ENCODE data around the gene SV2C.
A peak's percentile ranks its signal among the peaks of the same experiment; 100 is the strongest.
"Not testable (repeated sequence)": the region's sequence is repeated elsewhere in the genome, so short reads cannot be mapped to it uniquely, and the experiment has no call there.

The SV2C gene

GRCh38 chr5:76291305-76292077, 208.3 kb downstream of the SV2C start:
- peak; percentile 11 for DNase-seq (ENCODE audit: extremely low spot score)
- POLR2A ChIA-PET, result no interaction called here
- CTCF ChIA-PET, result interaction anchor here (0.6 kb wide), 1 partner anchor 895 kb away, joined by 6 read pairs; no protein-coding TSS in a partner anchor
- TF ChIP-seq LEF1 (IDR thresholded peaks at IDR 0.05; ENCODE audit: borderline replicate concordance) (no peak), CTBP1 (IDR thresholded peaks at IDR 0.05; ENCODE audit: borderline replicate concordance) (no peak), L3MBTL2 (conservative IDR thresholded peaks at IDR 0.05) (no peak), FOXK2 (IDR thresholded peaks at IDR 0.05) (no peak), FOXM1 (IDR thresholded peaks at IDR 0.05; ENCODE audit: borderline replicate concordance) (no peak), ELF4 (IDR thresholded peaks at IDR 0.05) (no peak), HDGF (IDR thresholded peaks at IDR 0.05; ENCODE audit: borderline replicate concordance) (no peak)

- ChIA-PET CTCF (no interaction called here), POLR2A (no interaction called here)
- DNase-seq (ENCODE audit: extremely low spot score), result no peak
- TF ChIP-seq FOXK2 (IDR thresholded peaks at IDR 0.05) (no peak), BHLHE40 (IDR thresholded peaks at IDR 0.05; ENCODE audit: borderline replicate concordance) (no peak), NFRKB (IDR thresholded peaks at IDR 0.05) (no peak), FOXA1 (IDR thresholded peaks at IDR 0.05) (no peak), FOXM1 (IDR thresholded peaks at IDR 0.05; ENCODE audit: borderline replicate concordance) (no peak), ZNF384 (IDR thresholded peaks at IDR 0.05) (no peak), SUZ12 (IDR thresholded peaks at IDR 0.05) (no peak), CTBP1 (IDR thresholded peaks at IDR 0.05; ENCODE audit: borderline replicate concordance) (no peak), TARDBP (IDR thresholded peaks at IDR 0.05) (no peak), ARNT (IDR thresholded peaks at IDR 0.05) (no peak), HDGF (IDR thresholded peaks at IDR 0.05; ENCODE audit: borderline replicate concordance) (no peak), L3MBTL2 (conservative IDR thresholded peaks at IDR 0.05) (no peak), ELF4 (IDR thresholded peaks at IDR 0.05) (no peak), LEF1 (IDR thresholded peaks at IDR 0.05; ENCODE audit: borderline replicate concordance) (no peak), PKNOX1 (IDR thresholded peaks at IDR 0.05) (no peak)
Observed at GRCh38 chr5:76292620-76293322, 209.6 kb downstream of the SV2C start.

GRCh38 chr5:76294573-76294972, 211.4 kb downstream of the SV2C start:
- ChIA-PET CTCF (no interaction called here), POLR2A (no interaction called here)
- no peak for DNase-seq (ENCODE audit: extremely low spot score)
- TF ChIP-seq BHLHE40 (IDR thresholded peaks at IDR 0.05; ENCODE audit: borderline replicate concordance), result no peak
- TF ChIP-seq FOXK2 (IDR thresholded peaks at IDR 0.05), result no peak
- no peak for TF ChIP-seq CTBP1 (IDR thresholded peaks at IDR 0.05; ENCODE audit: borderline replicate concordance)
- no peak for TF ChIP-seq ELF4 (IDR thresholded peaks at IDR 0.05)
- TF ChIP-seq SUZ12 (IDR thresholded peaks at IDR 0.05), result no peak

DNA sequence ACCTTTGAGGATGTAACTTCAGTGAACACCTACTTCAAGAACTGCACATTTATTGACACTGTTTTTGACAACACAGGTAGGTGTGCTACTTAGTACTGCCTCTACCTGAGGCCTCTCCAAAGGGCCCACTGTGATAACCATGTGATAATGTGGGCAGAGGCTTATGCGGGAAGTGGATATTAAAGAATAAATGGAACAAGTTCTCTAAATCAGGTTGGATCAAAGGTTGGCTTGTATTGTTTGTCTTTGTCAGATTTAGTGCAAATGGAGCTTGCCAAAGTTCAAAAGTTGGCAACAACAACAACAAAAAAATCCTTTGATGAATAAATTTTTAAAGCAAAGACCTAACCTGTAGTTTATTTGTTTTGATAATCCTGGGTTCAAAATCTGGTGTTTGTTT, 215.7 kb downstream of the SV2C start:
- TF ChIP-seq NFRKB (IDR thresholded peaks at IDR 0.05) (no peak), SUZ12 (IDR thresholded peaks at IDR 0.05) (no peak), PKNOX1 (IDR thresholded peaks at IDR 0.05) (no peak), ARNT (IDR thresholded peaks at IDR 0.05) (no peak), HDGF (IDR thresholded peaks at IDR 0.05; ENCODE audit: borderline replicate concordance) (no peak), TARDBP (IDR thresholded peaks at IDR 0.05) (no peak), CTBP1 (IDR thresholded peaks at IDR 0.05; ENCODE audit: borderline replicate concordance) (no peak), FOXK2 (IDR thresholded peaks at IDR 0.05) (no peak), ELF4 (IDR thresholded peaks at IDR 0.05) (no peak), LEF1 (IDR thresholded peaks at IDR 0.05; ENCODE audit: borderline replicate concordance) (no peak), L3MBTL2 (conservative IDR thresholded peaks at IDR 0.05) (no peak), BHLHE40 (IDR thresholded peaks at IDR 0.05; ENCODE audit: borderline replicate concordance) (no peak), FOXA1 (IDR thresholded peaks at IDR 0.05) (no peak), SP1 (IDR thresholded peaks at IDR 0.05) (no peak), FOXM1 (IDR thresholded peaks at IDR 0.05; ENCODE audit: borderline replicate concordance) (no peak), ZNF384 (IDR thresholded peaks at IDR 0.05) (no peak)
- ChIA-PET POLR2A (interaction anchor here (0.9 kb wide), 1 partner anchor 376 kb away, joined by 3 read pairs; no protein-coding TSS in a partner anchor), CTCF (interaction anchor here (0.7 kb wide), 1 partner anchor 10 kb away, joined by 3 read pairs; no protein-coding TSS in a partner anchor)
- no peak for DNase-seq (ENCODE audit: extremely low spot score)

- POLR2A ChIA-PET, result interaction anchor here (0.9 kb wide), 1 partner anchor 376 kb away, joined by 3 read pairs; no protein-coding TSS in a partner anchor
- CTCF ChIA-PET, result interaction anchor here (0.7 kb wide), 1 partner anchor 9 kb away, joined by 3 read pairs; no protein-coding TSS in a partner anchor
- DNase-seq (ENCODE audit: extremely low spot score), result no peak
- no peak for TF ChIP-seq SP1 (IDR thresholded peaks at IDR 0.05)
- TF ChIP-seq BHLHE40 (IDR thresholded peaks at IDR 0.05; ENCODE audit: borderline replicate concordance), result no peak
- TF ChIP-seq ELF4 (IDR thresholded peaks at IDR 0.05), result no peak
- TF ChIP-seq FOXK2 (IDR thresholded peaks at IDR 0.05), result no peak
- no peak for TF ChIP-seq ZNF384 (IDR thresholded peaks at IDR 0.05)
- TF ChIP-seq L3MBTL2 (conservative IDR thresholded peaks at IDR 0.05), result no peak
- no peak for TF ChIP-seq PKNOX1 (IDR thresholded peaks at IDR 0.05)
- no peak for TF ChIP-seq LEF1 (IDR thresholded peaks at IDR 0.05; ENCODE audit: borderline replicate concordance)
- TF ChIP-seq FOXM1 (IDR thresholded peaks at IDR 0.05; ENCODE audit: borderline replicate concordance), result no peak
- TF ChIP-seq SUZ12 (IDR thresholded peaks at IDR 0.05), result no peak
Observed at GRCh38 chr5:76299592-76299991, 216.4 kb downstream of the SV2C start.

DNA sequence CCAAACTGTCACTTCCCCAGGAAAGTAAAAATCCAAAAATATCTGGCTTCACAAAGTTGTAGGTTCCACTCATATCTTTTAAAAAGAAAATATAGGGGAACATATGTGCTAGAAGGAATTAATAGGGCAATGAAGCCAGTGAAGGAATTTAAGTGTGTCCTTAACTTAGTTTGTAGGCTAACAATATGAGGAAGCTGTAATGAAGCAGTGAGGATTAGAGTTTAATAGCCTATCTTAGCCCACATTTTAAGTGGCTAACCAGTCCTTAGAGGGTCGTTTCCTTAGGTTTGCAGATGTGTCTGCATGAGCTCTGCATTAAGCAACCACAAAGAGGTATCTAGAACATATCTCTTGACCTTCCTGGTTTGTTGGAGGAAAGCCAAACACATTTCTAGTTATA, 218.7 kb downstream of the SV2C start:
- CTCF ChIA-PET; POLR2A ChIA-PET; DNase-seq (ENCODE audit: extremely low spot score): not testable (repeated sequence)

DNA sequence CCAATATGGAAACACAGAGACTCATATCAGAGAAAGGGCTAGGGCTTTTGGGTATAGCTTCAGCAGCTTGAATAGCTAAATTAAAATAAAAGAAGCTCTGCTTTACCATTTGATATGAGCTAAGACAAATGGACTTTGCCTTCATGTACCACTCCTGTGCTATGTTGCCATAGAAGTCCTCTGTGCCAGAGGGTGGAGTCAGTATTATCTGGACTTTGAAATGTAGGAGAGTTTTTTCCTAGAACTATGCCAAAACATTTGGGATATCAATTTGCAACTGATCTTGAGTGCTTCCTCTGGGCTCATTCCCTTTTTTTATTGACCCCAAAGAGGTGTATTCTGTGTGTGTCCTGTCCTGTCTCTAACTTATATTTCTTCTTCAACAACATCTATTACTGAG, 219.5 kb downstream of the SV2C start:
- POLR2A ChIA-PET; CTCF ChIA-PET; DNase-seq (ENCODE audit: extremely low spot score): not testable (repeated sequence)

All from HEK293T (cell line).